Brain microvascular endothelial cell (primary cell): ENCODE data around the gene FGF11.
A peak's percentile ranks its signal among the peaks of the same experiment; 100 is the strongest.

Experiments used
- DNase-seq: peaks from one replicate; pipeline ENCODE4 v3.0.0-alpha.2; 2020
- H3K27ac ChIP-seq: fragments of 250-450 bp; sonication (Bioruptor Pico); 2 replicates; pipeline ENCODE4 v1.5.1; 2020; ENCODE audit warnings: mild to moderate bottlenecking, moderate library complexity
- H3K27me3 ChIP-seq: fragments of 250-450 bp; sonication (Bioruptor Pico); replicated peaks from 2 replicates; pipeline ENCODE4 v1.5.1; 2020; ENCODE audit warnings: mild to moderate bottlenecking
- H3K36me3 ChIP-seq: fragments of 250-450 bp; sonication (Bioruptor Pico); replicated peaks from 2 replicates; pipeline ENCODE4 v1.5.1; 2020; ENCODE audit warnings: mild to moderate bottlenecking
- H3K4me3 ChIP-seq: 2 replicates; pipeline ENCODE4 v1.5.1; 2011; ENCODE audit warnings: low read depth, mild to moderate bottlenecking, control low read depth, low read length, moderate library complexity
- in situ Hi-C: cut with HindIII; loops from 2 replicates; pipeline ENCODE4 v1.10.0; 2017; ENCODE audit warnings: low sequenced_read_pairs, low pct_ligation_motif_present
- TF ChIP-seq, protein P1 (sequence below): IDR thresholded peaks from 2 replicates; pipeline ENCODE4 v1.5.1; 2011; ENCODE audit warnings: low read depth, mild to moderate bottlenecking, moderate library complexity, low read length, control low read depth, inconsistent platforms; ENCODE audit errors: missing control alignments

FGF11 gene

DNA sequence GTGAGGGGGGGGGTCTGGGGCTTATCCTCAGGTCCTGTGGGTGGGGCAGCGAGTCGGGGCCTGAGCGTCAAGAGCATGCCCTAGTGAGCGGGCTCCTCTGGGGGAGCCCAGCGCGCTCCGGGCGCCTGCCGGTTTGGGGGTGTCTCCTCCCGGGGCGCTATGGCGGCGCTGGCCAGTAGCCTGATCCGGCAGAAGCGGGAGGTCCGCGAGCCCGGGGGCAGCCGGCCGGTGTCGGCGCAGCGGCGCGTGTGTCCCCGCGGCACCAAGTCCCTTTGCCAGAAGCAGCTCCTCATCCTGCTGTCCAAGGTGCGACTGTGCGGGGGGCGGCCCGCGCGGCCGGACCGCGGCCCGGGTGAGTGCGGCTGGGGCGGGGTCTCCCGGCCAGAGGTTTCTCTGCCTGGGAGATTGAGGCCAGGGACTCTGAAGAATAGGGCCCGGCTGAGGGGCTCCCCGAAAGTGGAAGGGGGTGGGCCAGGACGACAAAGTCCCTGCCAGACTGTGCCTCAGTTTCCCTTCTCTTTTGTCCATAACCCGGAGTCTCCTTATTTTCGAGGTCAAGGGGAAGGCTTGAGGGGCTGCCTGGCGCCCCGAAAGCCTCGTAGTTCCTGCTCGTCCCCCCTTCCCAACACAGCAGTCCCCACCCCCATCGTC is at the start of gene FGF11:
Gene FGF11 (plus strand): TSS at position 51 of the 651 bp plus-strand sequence. CDS start 109 bp downstream, at position 160.
- H3K27me3 ChIP-seq = peaks cover 23% of the 10 kb centered on the region
- TF ChIP-seq, protein P1, sequence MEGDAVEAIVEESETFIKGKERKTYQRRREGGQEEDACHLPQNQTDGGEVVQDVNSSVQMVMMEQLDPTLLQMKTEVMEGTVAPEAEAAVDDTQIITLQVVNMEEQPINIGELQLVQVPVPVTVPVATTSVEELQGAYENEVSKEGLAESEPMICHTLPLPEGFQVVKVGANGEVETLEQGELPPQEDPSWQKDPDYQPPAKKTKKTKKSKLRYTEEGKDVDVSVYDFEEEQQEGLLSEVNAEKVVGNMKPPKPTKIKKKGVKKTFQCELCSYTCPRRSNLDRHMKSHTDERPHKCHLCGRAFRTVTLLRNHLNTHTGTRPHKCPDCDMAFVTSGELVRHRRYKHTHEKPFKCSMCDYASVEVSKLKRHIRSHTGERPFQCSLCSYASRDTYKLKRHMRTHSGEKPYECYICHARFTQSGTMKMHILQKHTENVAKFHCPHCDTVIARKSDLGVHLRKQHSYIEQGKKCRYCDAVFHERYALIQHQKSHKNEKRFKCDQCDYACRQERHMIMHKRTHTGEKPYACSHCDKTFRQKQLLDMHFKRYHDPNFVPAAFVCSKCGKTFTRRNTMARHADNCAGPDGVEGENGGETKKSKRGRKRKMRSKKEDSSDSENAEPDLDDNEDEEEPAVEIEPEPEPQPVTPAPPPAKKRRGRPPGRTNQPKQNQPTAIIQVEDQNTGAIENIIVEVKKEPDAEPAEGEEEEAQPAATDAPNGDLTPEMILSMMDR = no peak
- no peak within 1 kb of the TSS for H3K27ac ChIP-seq
- no peak for DNase-seq
- peak within 1 kb of the TSS; percentile 35 for H3K4me3 ChIP-seq
- H3K36me3 ChIP-seq = no peaks in the 10 kb centered on the region
- in situ Hi-C loops = no loop called here

GRCh38 chr17:7389924-7390910 is 49.1 kb upstream of the FGF11 start:
- no peak overlapping the region for H3K27ac ChIP-seq
- no peaks in the 10 kb centered on the region for H3K27me3 ChIP-seq
- TF ChIP-seq, protein P1 = no peak
- H3K36me3 ChIP-seq = peaks cover 43% of the 10 kb centered on the region
- no peak overlapping the region for H3K4me3 ChIP-seq
- in situ Hi-C loops = no loop called here
- DNase-seq = no peak

DNA sequence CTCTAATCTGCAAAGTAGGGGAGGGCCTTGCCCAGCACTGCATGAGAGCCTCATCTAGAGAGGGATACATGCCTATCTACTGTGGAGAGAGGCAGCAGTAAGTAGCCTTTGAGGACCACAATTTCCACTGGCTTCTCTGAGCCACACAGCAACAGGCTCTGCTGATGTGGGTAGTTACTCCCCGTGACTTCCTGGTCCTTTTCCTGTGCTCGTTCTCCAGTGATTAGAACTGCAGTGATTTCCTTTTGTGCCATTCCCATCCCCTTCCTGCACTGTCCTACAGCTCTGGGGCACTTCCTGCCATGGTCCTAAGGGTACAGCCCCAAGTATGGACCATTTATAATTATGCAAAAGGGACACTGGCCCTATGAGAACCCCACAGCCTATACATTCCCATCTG is 48.0 kb upstream of the FGF11 start:
- Histone ChIP-seq H3K36me3 (peaks cover 43% of the 10 kb centered on the region), H3K27me3 (no peaks in the 10 kb centered on the region), H3K4me3 (no peak overlapping the region), H3K27ac (no peak overlapping the region)
- in situ Hi-C loops = no loop called here
- DNase-seq = no peak
- TF ChIP-seq, protein P1 = no peak

DNA sequence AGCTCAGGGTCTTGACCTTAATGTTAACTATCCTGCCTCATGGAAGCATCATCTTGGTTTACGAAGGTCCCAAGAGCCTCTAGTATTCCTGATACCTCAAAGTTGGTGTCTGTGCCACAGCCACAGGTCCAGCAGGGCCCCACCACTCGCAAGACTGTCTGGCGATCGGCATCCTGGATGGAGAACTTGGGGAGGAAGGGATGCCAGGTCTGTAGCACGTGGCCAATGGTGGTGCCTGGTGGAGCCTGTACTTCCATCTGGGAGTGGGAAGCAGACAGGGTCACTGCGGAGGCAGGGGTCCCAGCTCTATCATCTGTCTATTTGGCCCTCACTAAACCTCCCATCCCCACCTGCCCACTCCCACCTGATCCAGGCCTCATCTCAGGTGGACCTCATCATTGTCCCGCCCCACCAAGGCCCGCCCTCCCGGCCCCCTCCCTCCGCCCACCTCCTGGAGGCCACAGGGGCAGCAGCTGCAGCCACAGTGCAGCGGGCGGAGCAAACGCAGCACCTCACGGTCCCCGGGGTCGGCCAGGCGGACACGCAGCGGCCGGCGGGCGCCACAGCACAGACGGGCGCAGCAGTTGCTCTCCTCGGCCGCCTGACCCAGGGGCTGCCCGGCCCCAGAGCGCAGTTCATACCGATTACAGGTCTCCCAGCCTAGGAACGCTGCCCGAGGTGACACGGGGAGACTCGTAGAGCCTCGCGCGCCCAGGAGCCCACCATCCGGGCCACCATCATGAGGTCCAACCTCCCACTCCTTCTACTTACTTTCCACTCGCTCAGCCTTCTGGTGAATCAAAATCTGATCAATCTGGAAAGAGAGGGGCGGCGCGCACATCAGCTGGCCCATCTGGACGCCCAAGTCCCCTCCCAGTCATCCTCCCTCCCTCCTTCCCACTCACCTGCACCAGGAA is 46.4 kb upstream of the FGF11 start:
- in situ Hi-C loops = no loop called here
- DNase-seq = no peak
- peak overlapping the region; percentile 83 for H3K4me3 ChIP-seq
- no peaks in the 10 kb centered on the region for H3K27me3 ChIP-seq
- peaks cover 43% of the 10 kb centered on the region for H3K36me3 ChIP-seq
- H3K27ac ChIP-seq = no peak overlapping the region
- TF ChIP-seq, protein P1 = no peak

DNA sequence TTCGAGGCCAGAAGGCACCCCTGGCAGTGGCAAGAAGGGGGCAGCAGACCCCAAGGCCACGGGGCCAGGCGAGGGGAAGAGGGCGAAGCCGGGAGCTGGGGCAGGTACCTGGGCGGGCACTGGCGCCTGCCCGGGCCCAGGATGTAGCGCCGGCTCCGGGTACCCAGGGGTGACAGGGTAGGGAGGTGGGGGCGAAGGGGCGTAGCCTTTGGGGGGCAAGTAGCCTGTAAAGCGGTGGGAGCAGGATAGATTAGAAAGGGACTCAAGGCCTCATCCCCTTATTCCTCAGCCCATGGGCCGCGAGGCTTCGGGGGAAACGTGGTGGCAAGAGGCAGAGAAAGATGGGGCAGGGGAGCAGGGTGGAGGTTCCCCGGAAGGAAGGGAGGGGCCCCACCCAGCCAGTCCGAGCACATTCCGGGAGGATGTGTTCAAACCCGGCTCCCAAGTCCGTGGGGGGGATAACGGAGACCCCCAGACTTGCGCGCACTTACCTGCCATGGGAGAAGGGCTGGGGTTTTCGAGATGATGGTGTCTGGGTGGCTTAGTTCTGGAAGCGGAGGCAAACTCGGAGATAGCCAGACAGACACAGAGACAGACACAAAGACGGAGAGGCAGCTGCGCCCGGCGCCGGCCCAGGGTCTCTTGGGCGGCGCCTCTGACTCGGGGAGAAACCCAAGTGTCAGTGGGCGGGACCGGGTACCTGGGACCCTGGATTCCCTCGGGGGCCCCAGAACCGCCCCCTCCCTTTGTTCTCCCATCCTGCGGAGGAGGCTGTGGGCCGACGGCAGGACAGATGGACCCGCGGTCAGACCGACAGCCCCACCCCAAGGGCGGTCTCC is 45.5 kb upstream of the FGF11 start:
- no peak for DNase-seq
- peak overlapping the region; percentile 83 for H3K4me3 ChIP-seq
- peaks cover 40% of the 10 kb centered on the region for H3K36me3 ChIP-seq
- H3K27ac ChIP-seq = peak overlapping the region; percentile 80
- no peaks in the 10 kb centered on the region for H3K27me3 ChIP-seq
- TF ChIP-seq, protein P1 = peak; percentile 32
- in situ Hi-C loops = no loop called here
